Stimulated activated CD8-positive, alpha-beta memory T cell treated with anti-CD3 and anti-CD28 coated beads, Interleukin-4, amount 100 ng/mL, for 24 hours (primary cell): ENCODE measurements around the gene HOXA13.

ENCODE experiments used
- DNase-seq: peaks from one replicate; pipeline ENCODE4 v3.0.0-alpha.2; 2020; ENCODE audit warnings: low read depth

HOXA13 gene

GRCh38 chr7:27192546-27193334 lies 7.2 kb downstream of the HOXA13 start:
- DNase-seq = no peak

DNA sequence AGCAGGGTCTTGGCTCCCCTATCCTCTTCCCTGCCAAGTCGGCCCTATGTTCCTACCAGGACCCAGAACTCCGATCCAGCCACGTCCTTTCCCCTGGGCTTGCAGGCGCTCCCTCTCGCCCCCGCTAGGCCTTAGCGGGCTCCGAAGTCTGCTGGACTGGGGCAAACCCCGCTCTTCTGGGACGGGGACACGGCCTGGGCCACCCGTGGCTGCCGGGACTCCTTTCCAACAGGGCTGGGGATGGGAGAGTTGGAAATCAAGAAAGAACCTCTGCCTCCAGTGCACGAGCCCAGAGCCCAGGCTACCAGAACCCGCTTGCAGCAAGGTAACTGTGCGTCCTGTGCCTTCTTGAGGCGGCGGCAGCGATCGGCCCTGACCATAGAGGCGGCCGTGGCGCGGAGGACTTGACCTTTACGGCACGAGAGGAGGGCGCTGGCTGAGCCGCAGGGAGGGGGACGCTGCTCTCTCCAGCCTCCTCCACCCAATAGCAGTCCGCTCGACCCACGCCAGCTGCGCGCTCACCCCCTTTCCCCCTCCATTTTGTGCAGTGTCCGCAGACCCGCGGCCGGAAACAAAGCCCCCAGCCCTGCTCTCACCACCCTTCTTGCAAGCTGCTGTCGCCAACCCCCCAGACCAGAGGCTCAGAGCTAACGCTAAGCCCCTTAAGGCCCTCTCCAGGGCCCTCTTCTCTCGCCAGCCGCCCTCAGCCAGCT lies 7.9 kb downstream of the HOXA13 start:
- DNase-seq = no peak

- DNase-seq = no peak
Observed at GRCh38 chr7:27191161-27191731, 8.6 kb downstream of the HOXA13 start.

GRCh38 chr7:27189997-27190748 lies 9.7 kb downstream of the HOXA13 start:
- no peak for DNase-seq

- DNase-seq = no peak
Observed at GRCh38 chr7:27189295-27189996, 10.4 kb downstream of the HOXA13 start.

DNA sequence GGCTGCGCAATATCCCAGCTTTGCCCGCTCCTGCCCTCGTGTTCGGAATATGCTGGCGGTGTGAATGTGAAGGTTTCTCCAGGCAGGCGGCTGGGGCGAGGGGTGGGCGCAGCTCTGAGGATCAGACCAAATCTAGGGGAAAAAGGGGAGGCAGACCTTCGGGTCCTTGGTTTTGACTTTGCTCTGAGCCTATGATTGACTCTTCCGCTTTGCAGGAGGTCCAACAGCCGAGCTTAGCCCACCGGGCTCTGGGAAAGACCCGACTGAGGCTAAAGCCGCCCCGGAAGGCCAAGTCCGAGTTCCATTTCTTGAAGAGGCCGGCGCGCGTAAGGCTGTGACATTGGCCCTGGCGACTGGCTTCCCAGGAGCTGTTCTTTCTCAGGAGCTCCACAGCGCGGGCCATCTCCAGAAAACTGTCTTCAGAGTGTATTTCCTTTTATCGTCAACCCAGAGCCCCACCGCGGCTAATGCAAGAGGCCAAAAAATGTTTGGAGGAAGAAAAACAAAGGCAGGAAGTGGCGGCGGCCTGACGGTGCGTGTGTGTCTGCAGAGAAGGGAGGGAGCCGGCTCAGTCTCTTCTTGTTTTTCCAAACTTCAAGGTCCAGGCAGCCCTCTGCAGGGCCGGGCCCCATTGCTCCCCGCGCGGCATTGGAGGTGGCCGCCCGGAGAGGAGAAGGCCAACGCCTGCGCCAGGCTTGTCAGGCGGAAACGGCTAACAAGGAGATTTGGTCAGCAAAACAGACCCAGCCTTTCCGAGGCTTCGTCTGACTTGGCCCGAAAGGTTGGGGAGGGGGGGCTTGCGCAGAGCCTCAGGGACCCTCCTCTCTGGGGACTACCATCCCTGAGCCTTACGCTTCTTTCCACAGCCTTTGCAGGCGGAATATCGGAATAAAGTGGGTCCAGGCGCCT lies 11.3 kb downstream of the HOXA13 start:
- no peak for DNase-seq

DNA sequence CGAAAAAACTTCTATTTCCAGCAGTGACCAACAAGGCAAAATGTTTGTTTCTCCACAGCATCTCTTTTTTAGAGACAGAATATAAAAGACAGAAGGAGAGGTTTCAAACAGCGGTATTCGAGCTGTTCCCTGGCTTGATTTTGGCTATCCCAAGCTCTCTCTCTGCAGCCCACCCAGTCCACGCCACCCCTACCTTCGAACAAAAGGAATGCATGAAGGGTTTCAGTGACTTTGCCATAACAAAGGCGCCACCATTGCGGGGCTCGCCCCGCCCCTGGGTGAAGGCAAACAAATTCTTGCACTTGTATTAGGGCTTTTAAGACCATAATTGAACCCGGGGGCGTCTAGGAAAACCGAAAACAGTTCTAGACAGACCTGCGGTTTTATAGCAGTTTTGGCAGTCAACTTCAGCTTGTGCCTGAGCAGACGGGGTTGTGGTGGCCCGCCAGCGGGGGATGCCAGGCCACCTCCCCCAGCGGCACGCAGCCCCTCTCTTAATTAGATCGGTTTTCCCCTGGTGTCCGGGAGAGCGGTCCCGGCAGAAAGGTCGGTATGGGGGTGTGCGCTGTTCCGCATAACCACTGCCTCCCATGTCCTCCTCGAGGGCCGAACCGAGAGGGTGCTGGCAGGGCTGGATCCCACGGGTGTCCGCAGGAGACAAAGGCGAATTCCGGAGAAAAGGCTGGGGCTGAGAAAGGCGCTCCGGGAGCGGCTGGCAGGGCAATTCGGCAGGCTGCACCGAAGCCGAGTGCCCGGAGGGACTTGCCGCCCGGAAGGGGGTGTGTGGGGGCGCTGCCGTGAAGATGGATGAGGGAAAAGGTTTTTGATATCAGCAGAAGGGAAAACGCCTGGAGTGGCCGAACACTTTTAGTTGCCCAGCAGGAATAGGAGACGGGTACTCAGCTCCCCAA lies 12.2 kb downstream of the HOXA13 start:
- DNase-seq = no peak

DNA sequence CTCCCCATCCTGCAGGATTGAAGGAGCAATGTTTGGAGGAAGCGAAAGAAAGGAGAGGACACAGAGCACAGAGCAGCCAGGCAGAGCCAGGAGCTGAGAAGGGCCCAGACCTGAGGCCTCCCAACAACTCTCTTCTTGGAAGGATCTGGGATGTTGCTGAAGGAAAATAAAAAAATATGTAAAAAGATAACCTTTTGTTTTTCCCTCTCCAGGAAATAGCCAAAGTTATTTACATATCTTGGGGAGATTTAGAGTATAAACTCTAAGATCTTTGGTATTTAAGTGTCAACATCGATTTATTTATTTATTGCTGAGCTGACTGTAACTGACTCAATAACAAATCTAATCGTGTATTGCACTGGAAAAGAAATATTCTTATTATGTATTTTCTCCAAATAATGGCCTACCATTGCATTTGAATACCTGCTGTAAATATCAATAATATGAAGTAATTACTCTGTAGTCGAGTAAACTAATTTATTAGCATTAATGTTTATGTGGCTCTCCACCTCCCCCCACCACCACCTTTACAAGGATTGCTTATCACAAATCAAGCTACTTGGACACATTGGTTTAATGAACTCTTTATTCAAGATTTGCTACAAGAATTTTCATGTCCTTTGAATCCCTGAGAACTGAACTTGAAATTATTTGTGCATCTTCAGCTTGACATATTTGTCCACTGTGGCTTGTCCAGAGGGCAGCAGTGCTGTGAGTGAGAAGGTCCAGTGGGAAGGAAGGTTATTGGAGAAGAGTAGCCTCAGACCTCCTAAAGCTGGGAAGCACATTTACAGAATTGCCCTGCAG lies 13.0 kb downstream of the HOXA13 start:
- DNase-seq = no peak

GRCh38 chr7:27185854-27186667 lies 13.8 kb downstream of the HOXA13 start:
- DNase-seq = no peak

DNA sequence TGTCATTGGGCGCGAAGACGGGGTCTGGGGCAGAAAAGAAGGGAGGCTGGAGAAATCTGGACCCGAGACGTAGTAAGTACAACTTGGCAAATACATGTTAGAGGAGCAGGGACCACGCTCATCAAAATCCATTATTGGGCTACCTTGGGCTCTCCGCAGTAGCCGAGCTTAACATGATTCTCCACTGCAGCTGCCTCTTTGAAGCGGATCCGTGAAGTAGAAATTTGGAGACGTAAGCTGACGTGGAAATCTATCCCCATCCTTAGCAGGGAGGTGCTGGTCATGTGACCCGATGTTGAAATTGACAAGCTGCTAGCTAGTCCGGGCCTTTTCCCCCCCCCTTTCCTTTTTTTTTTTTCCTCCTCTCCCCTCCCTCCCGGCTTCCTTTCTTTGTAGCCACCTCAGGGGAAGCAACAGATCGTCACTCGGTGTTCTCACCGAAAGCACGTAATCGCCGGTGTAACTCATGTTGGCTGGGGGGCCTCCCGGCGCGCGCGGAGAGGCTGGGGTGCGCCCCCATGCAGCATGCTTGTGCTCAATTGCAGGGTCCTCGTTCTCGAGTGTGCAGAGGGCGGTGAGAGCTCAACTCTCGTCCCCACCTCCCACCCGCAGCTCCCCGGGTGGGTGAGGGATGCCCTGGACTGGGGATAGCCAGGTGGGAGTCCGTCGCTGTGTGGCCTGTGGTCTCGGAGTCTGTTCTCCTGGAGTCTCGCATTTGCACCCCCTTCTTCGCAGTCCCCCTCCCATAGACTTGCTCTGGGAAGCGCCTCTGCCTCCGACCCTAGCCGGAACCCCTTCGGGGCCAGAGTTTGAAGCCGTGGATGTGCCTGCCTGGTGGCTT lies 14.7 kb downstream of the HOXA13 start, which contains the start of gene HOXA11:
Gene HOXA11 (minus strand): TSS at position 220 of the 841 bp plus-strand sequence. CDS start 88 bp downstream, at position 132.
- DNase-seq = no peak

DNA sequence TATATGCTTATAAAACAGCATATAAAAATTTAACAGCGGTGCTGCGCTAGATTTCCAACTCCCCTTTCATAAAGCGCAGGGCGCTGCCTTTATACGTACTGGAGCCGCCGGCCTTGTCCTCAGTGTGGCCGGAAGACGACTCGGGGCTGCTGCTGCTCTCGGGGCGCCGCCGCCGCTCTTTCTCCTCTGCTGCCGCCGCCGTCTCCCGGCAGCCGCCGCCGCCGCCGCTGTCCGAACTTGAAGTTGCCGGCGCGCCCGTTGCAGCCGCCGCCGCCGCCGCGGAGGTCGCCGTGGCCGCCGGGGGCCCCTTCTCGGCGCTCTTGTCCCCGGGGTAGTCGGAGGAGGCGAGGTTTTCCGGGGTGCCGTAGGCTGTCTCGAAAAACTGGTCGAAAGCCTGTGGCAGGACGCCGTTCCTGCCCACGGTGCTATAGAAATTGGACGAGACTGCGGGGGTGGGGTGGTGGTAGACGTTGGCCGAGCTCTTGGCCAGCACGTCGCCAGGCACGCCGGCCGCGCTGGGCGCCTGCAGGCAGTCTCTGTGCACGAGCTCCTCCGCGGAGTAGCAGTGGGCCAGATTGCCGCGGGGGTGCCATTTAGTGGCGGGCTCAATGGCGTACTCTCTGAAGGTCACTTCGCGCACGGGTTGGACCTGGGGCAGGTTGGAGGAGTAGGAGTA lies 15.4 kb downstream of the HOXA13 start:
- no peak for DNase-seq

- DNase-seq = no peak
Observed at GRCh38 chr7:27183682-27184336, 16.1 kb downstream of the HOXA13 start.

DNA sequence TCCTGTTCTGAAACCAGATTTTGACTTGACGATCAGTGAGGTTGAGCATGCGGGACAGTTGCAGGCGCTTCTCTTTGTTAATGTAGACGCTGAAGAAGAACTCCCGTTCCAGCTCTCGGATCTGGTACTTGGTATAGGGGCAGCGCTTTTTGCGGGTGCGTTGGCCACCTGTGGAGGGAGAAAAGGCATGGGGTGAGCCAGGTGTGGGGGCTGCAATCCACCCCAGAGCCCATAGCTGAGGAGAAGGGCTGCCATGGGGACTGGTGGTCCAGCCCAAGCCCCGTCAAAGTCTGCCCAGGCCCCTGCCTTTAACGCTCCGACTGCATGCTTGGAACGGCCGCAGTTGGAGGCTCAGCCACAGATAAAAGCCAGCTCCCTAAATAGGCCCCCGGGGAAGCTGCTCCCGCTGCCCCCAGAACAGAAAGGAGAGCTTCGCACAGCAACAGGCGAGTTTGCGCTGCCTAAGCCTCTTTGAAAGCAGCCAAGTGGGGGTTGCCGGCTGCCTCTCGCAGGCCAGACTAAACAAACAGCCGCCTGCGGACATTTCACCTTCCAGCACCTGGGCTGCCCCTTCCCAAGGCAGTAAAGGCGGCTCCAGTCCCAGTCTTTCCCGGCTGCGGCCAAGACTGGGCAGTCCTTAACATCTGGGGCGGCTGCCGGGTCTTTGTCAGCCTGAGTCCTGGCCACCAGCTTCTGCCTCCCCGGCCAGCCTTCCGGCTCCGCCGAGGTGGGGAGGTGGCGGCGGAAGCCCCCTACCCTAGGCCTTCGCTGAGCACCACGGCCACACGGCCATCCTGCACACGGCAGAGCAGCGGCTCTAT lies 16.8 kb downstream of the HOXA13 start:
- DNase-seq = no peak

GRCh38 chr7:27182285-27182841 lies 17.5 kb downstream of the HOXA13 start:
- DNase-seq = no peak
